K562 (cell line): Measurements from ENCODE around the gene MAGEB1.

Experiments used
- ATF2 ChIP-seq: sonication (generic); formaldehyde crosslinking; IDR thresholded peaks from 2 replicates; pipeline ENCODE4 v1.8.1; 2022; ENCODE audit warnings: missing genetic modification reagents
- CHCHD3 ChIP-seq: fragments of 250-450 bp; sonication (Bioruptor Pico); IDR thresholded peaks from 2 replicates; pipeline ENCODE4 v2.1.2; 2022; ENCODE audit warnings: mild to moderate bottlenecking
- CTCF ChIP-seq, 3 experiments: IDR thresholded peaks in 2 of 3; conservative IDR thresholded peaks in 1 of 3; 2 replicates each; pipeline ENCODE4 v1.5.1; 2011 to 2012; ENCODE audit warnings: low read length in 3 of 3, mild to moderate bottlenecking in 3 of 3, control low read depth in 2 of 3, improper control_type of control experiment in 1 of 3, inconsistent platforms in 1 of 3, low read depth in 1 of 3, mixed read lengths in 1 of 3, moderate library complexity in 1 of 3; ENCODE audit not compliant: insufficient read depth in 2 of 3
- E2F4 ChIP-seq: sonication (generic); formaldehyde crosslinking; IDR thresholded peaks from 2 replicates; pipeline ENCODE4 v1.8.0; 2022; ENCODE audit warnings: mild to moderate bottlenecking, low read depth, missing genetic modification reagents
- ETV6 ChIP-seq, 3 experiments: fragments of 150-350 bp in 1 of 3; sonication (generic) in 1 of 3; formaldehyde crosslinking in 1 of 3; IDR thresholded peaks; 2 replicates each; pipeline versions ENCODE4 v1.6.1 to v1.8.0; 2014 to 2022; ENCODE audit warnings: borderline replicate concordance in 2 of 3, low read depth in 2 of 3, antibody characterized with exemption in 1 of 3, low read length in 1 of 3, mild to moderate bottlenecking in 1 of 3, missing genetic modification reagents in 1 of 3
- IFI16 ChIP-seq: fragments of 250-450 bp; sonication (Bioruptor Pico); IDR thresholded peaks from 2 replicates; pipeline ENCODE4 v2.1.2; 2022; ENCODE audit warnings: mild to moderate bottlenecking, inconsistent platforms
- NCOA1 ChIP-seq: fragments of 450-650 bp; IDR thresholded peaks from 2 replicates; pipeline ENCODE4 v1.6.1; 2016; ENCODE audit warnings: low read depth
- NFYB ChIP-seq: IDR thresholded peaks from 2 replicates; pipeline ENCODE4 v1.6.1; 2011; ENCODE audit warnings: mild to moderate bottlenecking, moderate library complexity; ENCODE audit not compliant: insufficient read length; ENCODE audit errors: extremely low read depth
- POLR2AphosphoS5 ChIP-seq: IDR thresholded peaks from 2 replicates; pipeline ENCODE4 v1.6.1; 2011; ENCODE audit warnings: mild to moderate bottlenecking, low read depth, low read length, moderate library complexity; ENCODE audit not compliant: control insufficient read depth, insufficient read depth
- ZBTB40 ChIP-seq, 2 experiments: fragments of 450-650 bp in 1 of 2; sonication (generic) in 1 of 2; formaldehyde crosslinking in 1 of 2; IDR thresholded peaks; 2 replicates each; pipeline versions ENCODE4 v1.7.1 to v1.9.0; 2016 to 2022; ENCODE audit warnings: inconsistent platforms in 1 of 2, mild to moderate bottlenecking in 1 of 2, missing genetic modification reagents in 1 of 2
- ZNF707 ChIP-seq: fragments of 250-450 bp; sonication (Bioruptor Pico); conservative IDR thresholded peaks from 2 replicates; pipeline ENCODE4 v1.8.0; 2022; ENCODE audit warnings: inconsistent platforms, mild to moderate bottlenecking, moderate library complexity
- ZNF76 ChIP-seq: fragments of 250-450 bp; sonication (Bioruptor Pico); IDR thresholded peaks from 2 replicates; pipeline ENCODE4 v1.4.0; 2020; ENCODE audit warnings: mild to moderate bottlenecking, moderate library complexity, borderline replicate concordance
- ZNF830 ChIP-seq: fragments of 250-450 bp; sonication (Bioruptor Pico); IDR thresholded peaks from 2 replicates; pipeline ENCODE4 v1.5.0; 2021; ENCODE audit warnings: mild to moderate bottlenecking

- no peak for TF ChIP-seq NCOA1
- no peak for TF ChIP-seq POLR2AphosphoS5
- no peak for TF ChIP-seq NFYB
- no peak for TF ChIP-seq ZNF707 (CRISPR knock-in tag)
- TF ChIP-seq ZNF76 = no peak
- TF ChIP-seq IFI16 (CRISPR knock-in tag) = no peak
- no peak for TF ChIP-seq CTCF (IDR thresholded peaks at IDR 0.05 in 2 of 3, conservative IDR thresholded peaks at IDR 0.05 in 1 of 3; ENCODE audit: insufficient read depth in 2 of 3, low read depth in 1 of 3, low read length in 3 of 3)
- no peak for TF ChIP-seq ZBTB40 (IDR thresholded peaks at IDR 0.05)
- TF ChIP-seq ZBTB40 (CRISPR knock-in tag; IDR thresholded peaks at IDR 0.05) = no peak
- no peak for TF ChIP-seq E2F4 (CRISPR knock-in tag)
- no peak for TF ChIP-seq ETV6 (IDR thresholded peaks at IDR 0.05; ENCODE audit: borderline replicate concordance in 1 of 2, low read depth in 2 of 2, low read length in 1 of 2)
- TF ChIP-seq ETV6 (CRISPR knock-in tag; IDR thresholded peaks at IDR 0.05; ENCODE audit: borderline replicate concordance) = no peak
- no peak for TF ChIP-seq ZNF830 (CRISPR knock-in tag)
- TF ChIP-seq ATF2 (CRISPR knock-in tag) = no peak
- no peak for TF ChIP-seq CHCHD3 (CRISPR knock-in tag)
These were observed 54.3 kb downstream of the MAGEB1 start for GRCh38 chrX:30301208-30301607.
